SU-DHL-6 (cell line): ENCODE measurements around the gene ADH1C.
"Not testable (repeated sequence)": the region's sequence is repeated elsewhere in the genome, so short reads cannot be mapped to it uniquely, and the experiment has no call there.

Experiments
- H2AFZ ChIP-seq: fragments of 200-600 bp; sonication (generic); 2 replicates; pipeline ENCODE4 v1.6.1; 2014; ENCODE audit warnings: low read depth, mild to moderate bottlenecking, moderate library complexity, mixed read lengths, antibody characterized with exemption, low read length; ENCODE audit not compliant: severe bottlenecking
- H3F3A ChIP-seq: fragments of 200-600 bp; shearing (Covaris generic); 2 replicates; pipeline ENCODE4 v1.6.0; 2016; ENCODE audit warnings: antibody characterized with exemption, mild to moderate bottlenecking; ENCODE audit not compliant: insufficient read depth
- H3K27ac ChIP-seq: fragments of 200-600 bp; sonication (generic); 2 replicates; pipeline ENCODE4 v1.5.1; 2016; ENCODE audit warnings: low read depth, mild to moderate bottlenecking, low read length, moderate library complexity, mixed read lengths
- H3K27me3 ChIP-seq: fragments of 200-600 bp; sonication (generic), shearing (Covaris generic); 2 replicates; pipeline ENCODE4 v1.6.0; 2014; ENCODE audit warnings: mild to moderate bottlenecking, low read length
- H3K36me3 ChIP-seq: fragments of 200-600 bp; sonication (generic); 2 replicates; pipeline ENCODE4 v1.6.1; 2014; ENCODE audit warnings: mild to moderate bottlenecking, low read length, mixed read lengths
- H3K4me2 ChIP-seq: fragments of 300-600, 200-600 bp; shearing (Covaris generic), sonication (generic); 2 replicates; pipeline ENCODE4 v1.6.0; 2014; ENCODE audit warnings: low read length, low read depth, mild to moderate bottlenecking; ENCODE audit not compliant: poor library complexity, severe bottlenecking
- H3K4me3 ChIP-seq: fragments of 200-600 bp; sonication (generic); 2 replicates; pipeline ENCODE4 v1.5.1; 2014; ENCODE audit warnings: antibody characterized with exemption, low read length, mild to moderate bottlenecking, mixed read lengths; ENCODE audit not compliant: insufficient read depth, poor library complexity, severe bottlenecking
- H3K79me2 ChIP-seq: fragments of 200-600 bp; sonication (generic); 2 replicates; pipeline ENCODE4 v1.6.1; 2014; ENCODE audit warnings: mild to moderate bottlenecking, low read length, moderate library complexity; ENCODE audit not compliant: insufficient read depth
- H3K9ac ChIP-seq: fragments of 200-600 bp; sonication (generic); 2 replicates; pipeline ENCODE4 v1.7.0; 2014; ENCODE audit warnings: mild to moderate bottlenecking, low read length
- H3K9me2 ChIP-seq: fragments of 200-600 bp; sonication (generic); replicated peaks from 2 replicates; pipeline ENCODE4 v1.6.1; 2014; ENCODE audit warnings: low read length; ENCODE audit not compliant: insufficient read depth
- H3K9me3 ChIP-seq: fragments of 200-600 bp; sonication (generic); 2 replicates; pipeline ENCODE4 v1.6.1; 2014; ENCODE audit warnings: low read length, mixed read lengths; ENCODE audit not compliant: insufficient read depth
- H4K20me1 ChIP-seq: fragments of 200-600 bp; sonication (generic); 2 replicates; pipeline ENCODE4 v1.6.1; 2014; ENCODE audit warnings: low read depth, mild to moderate bottlenecking, antibody characterized with exemption, low read length, moderate library complexity, mixed read lengths
- EZH2phosphoT487 ChIP-seq: fragments of 200-600 bp; sonication (generic), shearing (Covaris generic); conservative IDR thresholded peaks from 2 replicates; pipeline ENCODE4 v1.6.1; 2018; ENCODE audit warnings: mild to moderate bottlenecking, antibody characterized with exemption, low read length, moderate library complexity, mixed read lengths
- TF ChIP-seq, protein P1 (sequence below): fragments of 200-600 bp; sonication (generic); IDR thresholded peaks from one replicate; pipeline ENCODE4 v1.5.1; 2017; ENCODE audit warnings: antibody characterized with exemption, mild to moderate bottlenecking, low read length, moderate library complexity; ENCODE audit not compliant: insufficient read depth, poor library complexity, severe bottlenecking

The ADH1C gene

DNA sequence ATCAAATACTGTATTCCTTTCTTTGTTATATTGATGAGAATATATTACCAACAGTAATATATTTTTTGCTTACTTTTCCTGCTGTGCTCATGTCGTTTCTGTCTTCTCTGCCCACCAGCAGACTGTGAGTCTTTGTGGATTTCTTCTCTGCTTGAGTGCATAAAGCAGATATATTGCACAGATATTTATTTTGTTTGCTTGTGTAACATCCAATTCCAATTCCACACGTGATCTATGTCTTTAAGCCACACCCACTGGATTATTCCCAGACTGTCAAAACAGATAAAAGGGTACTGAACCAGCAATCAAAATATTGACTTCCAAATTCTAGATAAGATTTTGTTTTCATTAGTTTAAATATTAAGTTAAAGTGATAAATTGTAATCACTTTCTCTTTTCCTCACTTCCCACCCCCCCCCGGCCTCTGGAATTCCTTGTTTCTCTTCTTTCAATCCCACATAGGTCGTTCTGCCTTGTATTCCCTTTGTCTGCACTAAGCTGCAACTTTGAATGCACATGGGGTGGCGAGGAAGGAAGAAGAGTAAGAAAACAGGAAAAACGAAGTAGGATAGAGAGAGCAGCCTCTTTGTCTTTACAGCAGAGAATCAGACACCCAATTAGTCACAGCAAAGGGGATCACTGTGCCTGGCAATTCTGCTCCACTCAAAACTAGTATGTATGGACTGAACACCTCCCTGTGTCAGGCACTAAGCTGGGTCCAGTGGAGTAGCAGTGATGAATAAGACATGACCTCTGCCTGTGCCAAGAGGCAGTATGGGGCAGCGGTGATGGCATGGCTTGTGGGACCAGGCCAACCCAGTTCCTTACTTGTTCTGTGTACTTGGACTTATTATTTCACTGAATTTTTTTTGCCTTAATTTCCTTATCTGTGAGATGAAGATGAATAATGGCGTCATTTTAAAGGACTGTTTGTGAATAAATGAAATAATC, 31.0 kb downstream of the ADH1C start, which contains the start of gene ADH1B:
ADH1B (minus strand) TSS at position 161 of the 951 bp plus-strand sequence; CDS start at position 91, 70 bp downstream.
- Histone ChIP-seq H3K4me3 (no peak within 1 kb of the TSS), H3K27me3 (no peaks in the 10 kb centered on the region), H3K79me2 (no peaks in the 10 kb centered on the region), H3K9me3 (no peaks in the 10 kb centered on the region), H4K20me1 (no peaks in the 10 kb centered on the region), H3F3A (no peaks in the 10 kb centered on the region), H3K9me2 (no peaks in the 10 kb centered on the region), H3K27ac (no peak within 1 kb of the TSS), H3K4me2 (no peak within 1 kb of the TSS), H2AFZ (no peak within 1 kb of the TSS), H3K9ac (no peak within 1 kb of the TSS), H3K36me3 (no peaks in the 10 kb centered on the region)
- TF ChIP-seq EZH2phosphoT487 = no peak

DNA sequence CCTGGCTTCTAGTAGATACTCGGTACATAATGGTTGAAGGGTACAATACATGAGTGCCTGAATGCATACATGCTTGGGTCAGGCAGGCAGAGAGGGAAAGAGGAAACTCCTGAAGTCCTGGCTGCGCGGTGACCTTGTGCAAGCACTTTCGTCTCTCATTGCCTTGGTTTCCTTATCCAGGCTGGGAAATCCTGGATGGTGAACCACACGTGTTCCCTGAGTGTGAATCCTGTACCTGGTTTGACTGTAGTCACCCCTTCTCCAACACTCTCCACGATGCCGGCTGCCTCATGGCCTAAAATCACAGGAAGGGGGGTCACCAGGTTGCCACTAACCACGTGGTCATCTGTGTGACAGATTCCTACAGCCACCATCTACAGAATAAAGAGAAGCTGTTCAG, 34.7 kb downstream of the ADH1C start:
- not testable (repeated sequence) for H4K20me1 ChIP-seq, H3K9me2 ChIP-seq, H3K36me3 ChIP-seq, H3K4me2 ChIP-seq, H3F3A ChIP-seq, H3K9ac ChIP-seq, H3K9me3 ChIP-seq, H3K27ac ChIP-seq, H3K79me2 ChIP-seq, H2AFZ ChIP-seq, H3K27me3 ChIP-seq, H3K4me3 ChIP-seq

DNA sequence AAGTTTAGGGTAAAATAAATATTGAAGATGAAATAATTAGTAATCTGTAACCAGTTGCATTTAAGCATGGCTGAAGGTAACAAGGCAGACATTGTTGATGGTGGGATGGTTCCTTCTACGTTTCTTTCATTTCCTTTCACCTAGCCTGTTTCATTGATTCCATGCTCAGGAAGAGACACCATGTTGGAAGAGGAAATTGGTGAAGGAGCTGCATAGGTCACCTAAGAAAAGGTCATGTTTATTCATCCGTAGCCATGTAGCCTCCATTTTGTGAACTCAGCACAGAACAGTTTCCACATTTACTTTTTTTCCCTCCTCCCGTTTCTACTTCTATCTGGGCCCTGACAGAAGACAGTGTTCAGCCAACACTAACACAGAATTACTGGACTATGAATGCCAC, 35.2 kb downstream of the ADH1C start:
- H2AFZ ChIP-seq = no peak overlapping the region
- TF ChIP-seq, protein P1, sequence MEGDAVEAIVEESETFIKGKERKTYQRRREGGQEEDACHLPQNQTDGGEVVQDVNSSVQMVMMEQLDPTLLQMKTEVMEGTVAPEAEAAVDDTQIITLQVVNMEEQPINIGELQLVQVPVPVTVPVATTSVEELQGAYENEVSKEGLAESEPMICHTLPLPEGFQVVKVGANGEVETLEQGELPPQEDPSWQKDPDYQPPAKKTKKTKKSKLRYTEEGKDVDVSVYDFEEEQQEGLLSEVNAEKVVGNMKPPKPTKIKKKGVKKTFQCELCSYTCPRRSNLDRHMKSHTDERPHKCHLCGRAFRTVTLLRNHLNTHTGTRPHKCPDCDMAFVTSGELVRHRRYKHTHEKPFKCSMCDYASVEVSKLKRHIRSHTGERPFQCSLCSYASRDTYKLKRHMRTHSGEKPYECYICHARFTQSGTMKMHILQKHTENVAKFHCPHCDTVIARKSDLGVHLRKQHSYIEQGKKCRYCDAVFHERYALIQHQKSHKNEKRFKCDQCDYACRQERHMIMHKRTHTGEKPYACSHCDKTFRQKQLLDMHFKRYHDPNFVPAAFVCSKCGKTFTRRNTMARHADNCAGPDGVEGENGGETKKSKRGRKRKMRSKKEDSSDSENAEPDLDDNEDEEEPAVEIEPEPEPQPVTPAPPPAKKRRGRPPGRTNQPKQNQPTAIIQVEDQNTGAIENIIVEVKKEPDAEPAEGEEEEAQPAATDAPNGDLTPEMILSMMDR = no peak
- no peak for TF ChIP-seq EZH2phosphoT487
- H3K27ac ChIP-seq = no peak overlapping the region
- H3K9me2 ChIP-seq = no peaks in the 10 kb centered on the region
- H3K36me3 ChIP-seq = no peaks in the 10 kb centered on the region
- no peaks in the 10 kb centered on the region for H4K20me1 ChIP-seq
- no peak overlapping the region for H3K9ac ChIP-seq
- H3K4me2 ChIP-seq = no peak overlapping the region
- no peaks in the 10 kb centered on the region for H3F3A ChIP-seq
- H3K4me3 ChIP-seq = no peak overlapping the region
- no peaks in the 10 kb centered on the region for H3K79me2 ChIP-seq
- no peaks in the 10 kb centered on the region for H3K9me3 ChIP-seq
- H3K27me3 ChIP-seq = no peaks in the 10 kb centered on the region

DNA sequence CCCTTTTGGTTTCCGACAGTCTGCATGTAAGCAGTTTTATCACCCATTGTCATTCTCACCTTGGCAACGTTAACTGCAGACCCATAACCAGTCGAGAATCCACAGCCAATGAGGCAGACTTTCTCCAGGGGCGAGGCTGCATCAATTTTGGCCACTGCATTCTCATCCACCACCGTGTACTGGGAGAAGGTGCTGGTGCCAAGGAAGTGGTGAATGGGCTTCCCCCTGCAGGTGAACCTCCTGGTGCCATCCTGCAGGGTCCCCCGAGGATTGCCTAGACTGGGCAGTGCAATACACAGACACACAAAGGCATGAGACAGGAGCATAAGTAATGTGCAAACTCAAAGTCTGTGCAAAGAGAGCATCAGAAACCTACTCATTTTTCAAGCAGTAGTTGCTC, 36.7 kb downstream of the ADH1C start:
- H3K27me3 ChIP-seq = no peaks in the 10 kb centered on the region
- H3K36me3 ChIP-seq = no peaks in the 10 kb centered on the region
- no peaks in the 10 kb centered on the region for H3F3A ChIP-seq
- H2AFZ ChIP-seq = no peak overlapping the region
- no peak for TF ChIP-seq EZH2phosphoT487
- TF ChIP-seq, protein P1 = no peak
- H3K9me2 ChIP-seq = no peaks in the 10 kb centered on the region
- no peaks in the 10 kb centered on the region for H3K9me3 ChIP-seq
- no peak overlapping the region for H3K9ac ChIP-seq
- H3K4me2 ChIP-seq = no peak overlapping the region
- H4K20me1 ChIP-seq = no peaks in the 10 kb centered on the region
- no peak overlapping the region for H3K27ac ChIP-seq
- H3K4me3 ChIP-seq = no peak overlapping the region
- no peaks in the 10 kb centered on the region for H3K79me2 ChIP-seq
